H9 (cell line): ENCODE data around the gene HERC3. TPM values are rescaled to one million over a fixed set of nuclear protein-coding genes. Genes with fewer than 3 reads are reported as not detected.

ENCODE experiments used
- DNase-seq: peaks from one replicate; pipeline ENCODE4 v3.0.0-alpha.2; 2017
- H2AFZ ChIP-seq: one replicate; pipeline ENCODE4 v1.6.1; 2013; ENCODE audit warnings: mild to moderate bottlenecking, low read length, control low read depth, moderate library complexity
- H2AK5ac ChIP-seq: 2 replicates; pipeline ENCODE4 v1.6.1; 2013; ENCODE audit warnings: low read length, control low read depth, mixed read lengths; ENCODE audit not compliant: insufficient read length
- H2BK120ac ChIP-seq: one replicate; pipeline ENCODE4 v1.6.1; 2013; ENCODE audit warnings: low read depth, mild to moderate bottlenecking, low read length, control low read depth, inconsistent platforms; ENCODE audit not compliant: poor library complexity, severe bottlenecking
- H2BK12ac ChIP-seq: 2 replicates; pipeline ENCODE4 v1.6.1; 2013; ENCODE audit warnings: low read length, control low read depth, mixed read lengths, low read depth; ENCODE audit not compliant: insufficient read length
- H2BK15ac ChIP-seq: 2 replicates; pipeline ENCODE4 v1.6.1; 2013; ENCODE audit warnings: low read depth, low read length, control low read depth
- H2BK20ac ChIP-seq: one replicate; pipeline ENCODE4 v1.6.1; 2013; ENCODE audit warnings: low read depth, mild to moderate bottlenecking, low read length, control low read depth, inconsistent platforms; ENCODE audit not compliant: poor library complexity, severe bottlenecking
- H2BK5ac ChIP-seq: 2 replicates; pipeline ENCODE4 v1.6.1; 2013; ENCODE audit warnings: low read length, control low read depth, mixed read lengths; ENCODE audit not compliant: insufficient read length
- H3K14ac ChIP-seq: 2 replicates; pipeline ENCODE4 v1.6.1; 2013; ENCODE audit warnings: low read length, control low read depth; ENCODE audit not compliant: insufficient read depth
- H3K18ac ChIP-seq: 2 replicates; pipeline ENCODE4 v1.6.1; 2013; ENCODE audit warnings: low read depth, mild to moderate bottlenecking, mixed read lengths, low read length, control low read depth; ENCODE audit not compliant: insufficient read length
- H3K23ac ChIP-seq: 2 replicates; pipeline ENCODE4 v1.6.1; 2013; ENCODE audit warnings: low read length, control low read depth, mixed read lengths, low read depth; ENCODE audit not compliant: insufficient read length
- H3K23me2 ChIP-seq: 2 replicates; pipeline ENCODE4 v1.6.1; 2013; ENCODE audit warnings: low read depth, mild to moderate bottlenecking, mixed read lengths, low read length, control low read depth; ENCODE audit not compliant: insufficient read length, poor library complexity, severe bottlenecking
- H3K27ac ChIP-seq: 2 replicates; pipeline ENCODE4 v1.5.1; 2013; ENCODE audit warnings: low read length, control low read depth, mixed read lengths, low read depth; ENCODE audit not compliant: insufficient read length
- H3K27me3 ChIP-seq: 2 replicates; pipeline ENCODE4 v1.6.1; 2013; ENCODE audit warnings: low read length, control low read depth, inconsistent platforms; ENCODE audit not compliant: insufficient read depth
- H3K4ac ChIP-seq: 2 replicates; pipeline ENCODE4 v1.6.1; 2013; ENCODE audit warnings: low read depth, mild to moderate bottlenecking, control low read depth, inconsistent platforms, low read length, moderate library complexity
- H3K4me1 ChIP-seq: 2 replicates; pipeline ENCODE4 v1.6.1; 2013; ENCODE audit warnings: low read length, control low read depth, inconsistent platforms; ENCODE audit not compliant: insufficient read depth
- H3K4me2 ChIP-seq: 2 replicates; pipeline ENCODE4 v1.6.1; 2013; ENCODE audit warnings: low read length, control low read depth, mixed read lengths; ENCODE audit not compliant: insufficient read length, insufficient read depth
- H3K56ac ChIP-seq: 2 replicates; pipeline ENCODE4 v1.6.1; 2013; ENCODE audit warnings: low read depth, mild to moderate bottlenecking, mixed read lengths, low read length, control low read depth; ENCODE audit not compliant: insufficient read length
- H3K79me1 ChIP-seq: 2 replicates; pipeline ENCODE4 v1.6.1; 2013; ENCODE audit warnings: low read depth, mild to moderate bottlenecking, moderate library complexity, low read length, control low read depth, inconsistent platforms; ENCODE audit not compliant: insufficient read depth, poor library complexity, severe bottlenecking
- H3K79me2 ChIP-seq: 2 replicates; pipeline ENCODE4 v1.6.1; 2013; ENCODE audit warnings: low read length, control low read depth, inconsistent platforms; ENCODE audit not compliant: insufficient read depth
- H3K9ac ChIP-seq: 2 replicates; pipeline ENCODE4 v1.6.1; 2013; ENCODE audit warnings: low read length, control low read depth, mixed read lengths; ENCODE audit not compliant: insufficient read length; ENCODE audit errors: extremely low read depth
- H3K9me3 ChIP-seq: one replicate; pipeline ENCODE4 v1.6.1; 2013; ENCODE audit warnings: low read depth, low read length, inconsistent platforms; ENCODE audit not compliant: control insufficient read depth
- H3T11ph ChIP-seq: one replicate; pipeline ENCODE4 v1.6.1; 2013; ENCODE audit warnings: mild to moderate bottlenecking, low read length, control low read depth, inconsistent platforms
- H4K20me1 ChIP-seq: one replicate; pipeline ENCODE4 v1.6.1; 2013; ENCODE audit not compliant: control insufficient read depth, insufficient read length, insufficient read depth
- H4K5ac ChIP-seq: 2 replicates; pipeline ENCODE4 v1.6.1; 2013; ENCODE audit warnings: low read depth, mild to moderate bottlenecking, mixed read lengths, low read length, control low read depth; ENCODE audit not compliant: insufficient read length
- H4K8ac ChIP-seq: replicated peaks from 2 replicates; pipeline ENCODE4 v1.6.1; 2013; ENCODE audit warnings: low read length, control low read depth, mixed read lengths, low read depth; ENCODE audit not compliant: insufficient read length
- H4K91ac ChIP-seq: 2 replicates; pipeline ENCODE4 v1.6.1; 2013; ENCODE audit warnings: low read depth, mild to moderate bottlenecking, moderate library complexity, mixed read lengths, low read length, control low read depth; ENCODE audit not compliant: insufficient read length
- H3K27ac Mint-ChIP-seq, 3 experiments: 2 replicates in 2 of 3; 3 replicates in 1 of 3; pipeline ENCODE4 v1.8.0; 2020 to 2021; ENCODE audit warnings: mixed read lengths in 3 of 3, mild to moderate bottlenecking in 1 of 3, moderate library complexity in 1 of 3
- H3K27me3 Mint-ChIP-seq: 2 replicates; pipeline ENCODE4 v1.8.0; 2021; ENCODE audit warnings: low read depth, mild to moderate bottlenecking, moderate library complexity, mixed read lengths
- H3K36me3 Mint-ChIP-seq, 3 experiments: 2 replicates in 2 of 3; 3 replicates in 1 of 3; pipeline ENCODE4 v1.8.0; 2020 to 2021; ENCODE audit warnings: low read depth in 3 of 3, mixed read lengths in 3 of 3; ENCODE audit not compliant: insufficient read depth in 1 of 3
- H3K4me1 Mint-ChIP-seq, 2 experiments: 2 replicates each; pipeline ENCODE4 v1.8.0; 2020; ENCODE audit warnings: mixed read lengths in 2 of 2
- H3K4me3 Mint-ChIP-seq, 2 experiments: 2 replicates in 1 of 2; 3 replicates in 1 of 2; pipeline ENCODE4 v1.8.0; 2020 to 2021; ENCODE audit warnings: mild to moderate bottlenecking in 2 of 2, mixed read lengths in 2 of 2, moderate library complexity in 1 of 2
- H3K9me3 Mint-ChIP-seq, 2 experiments: 2 replicates in 1 of 2; 3 replicates in 1 of 2; pipeline ENCODE4 v1.8.0; 2020; ENCODE audit warnings: mild to moderate bottlenecking in 2 of 2, mixed read lengths in 2 of 2, moderate library complexity in 1 of 2
- CTCF ChIP-seq: fragments of 200-600 bp; sonication (generic); conservative IDR thresholded peaks from 3 replicates; pipeline ENCODE4 v1.8.0; 2021; ENCODE audit warnings: antibody characterized with exemption, mild to moderate bottlenecking
- WGBS: extraction: QIAGEN DNeasy Blood & Tissue Kit; methylation state at CpG from one replicate; pipeline ENCODE4 v1.1.7; 2013; ENCODE audit warnings: missing lambda C conversion rate, low lambda C conversion rate, mixed read lengths; ENCODE audit not compliant: insufficient read length; ENCODE audit errors: extremely low coverage; 5-methylcytosine and 5-hydroxymethylcytosine counted together
- total RNA-seq: library from RNA; stranded (reverse); gene quantifications from 2 replicates; pipeline ENCODE4 v1.2.1, GENCODE V29; 2021

The HERC3 gene
- total RNA-seq, 1 experiment from 2014 or later: 2.9 TPM

DNA sequence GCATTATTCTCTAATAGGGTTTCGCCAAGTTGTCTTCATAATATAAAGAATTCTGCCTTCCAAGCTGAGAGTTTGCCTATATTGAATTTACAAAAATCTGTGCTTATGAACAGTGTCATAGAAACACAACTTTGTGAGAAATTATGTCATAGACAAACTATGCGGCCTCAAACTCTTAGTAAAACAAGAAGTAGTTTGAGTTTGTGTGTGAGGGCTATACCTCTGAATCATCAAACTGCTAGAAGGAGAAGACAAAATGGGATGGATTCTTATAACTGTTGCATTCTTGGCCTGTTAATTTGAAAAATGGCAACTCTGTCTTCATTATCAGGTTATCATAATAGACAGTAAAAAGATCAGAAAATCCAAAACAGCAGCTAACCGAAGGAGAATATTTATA is 151.4 kb downstream of the HERC3 start:
- H3K36me3 Mint-ChIP-seq: peaks cover 10 to 25% (median 18%) of the 10 kb centered on the region in 3 experiments; a peak in 6 of 7 replicates
- peaks cover 3% of the 10 kb centered on the region; the same call in 1 of the 2 replicates for H3K4me1 ChIP-seq
- no peak overlapping the region for H4K91ac ChIP-seq
- H3K4ac ChIP-seq: no peak overlapping the region
- no peak overlapping the region for H3K4me2 ChIP-seq
- H2AFZ ChIP-seq: no peak overlapping the region
- H2BK5ac ChIP-seq: no peak overlapping the region
- H3K56ac ChIP-seq: no peak overlapping the region
- H3K23ac ChIP-seq: no peak overlapping the region
- no peaks in the 10 kb centered on the region for H3K79me1 ChIP-seq
- no peaks in the 10 kb centered on the region for H3K27me3 ChIP-seq
- H3K23me2 ChIP-seq: no peaks in the 10 kb centered on the region
- no peaks in the 10 kb centered on the region for H3K9me3 ChIP-seq
- H2BK120ac ChIP-seq: no peak overlapping the region
- H3K27ac ChIP-seq: no peak overlapping the region
- no peak overlapping the region for H3K9ac ChIP-seq
- H3K4me3 Mint-ChIP-seq: no peak overlapping the region
- no peak overlapping the region for H3K18ac ChIP-seq
- peaks cover 17 to 26% of the 10 kb centered on the region in 2 experiments for H3K4me1 Mint-ChIP-seq
- H3K27ac Mint-ChIP-seq: no peak overlapping the region
- H2BK20ac ChIP-seq: no peak overlapping the region
- H2AK5ac ChIP-seq: no peak overlapping the region
- no peaks in the 10 kb centered on the region for H3K27me3 Mint-ChIP-seq
- H3K79me2 ChIP-seq: no peaks in the 10 kb centered on the region
- no peak overlapping the region for H2BK12ac ChIP-seq
- no peak overlapping the region for H2BK15ac ChIP-seq
- no peak overlapping the region for H4K8ac ChIP-seq
- TF ChIP-seq CTCF: no peak
- no peaks in the 10 kb centered on the region for H4K20me1 ChIP-seq
- H4K5ac ChIP-seq: no peak overlapping the region
- no peak overlapping the region for H3T11ph ChIP-seq
- H3K9me3 Mint-ChIP-seq: no peaks in the 10 kb centered on the region
- H3K14ac ChIP-seq: no peak overlapping the region
- WGBS: no CpG with 5 or more reads among the region's 3 CpGs
- no peak for DNase-seq
